H1 (cell line): Measurements from ENCODE around the gene TP53I13.

ENCODE experiments used
- BRCA1 ChIP-seq: IDR thresholded peaks from 2 replicates; pipeline ENCODE4 v1.6.1; 2012; ENCODE audit warnings: low read depth, low read length, improper control_type of control experiment
- CTCF ChIP-seq, 3 experiments: IDR thresholded peaks; 1 replicate in 2 of 3; 2 replicates in 1 of 3; pipeline versions ENCODE4 v1.5.1 to v1.6.1; 2011; ENCODE audit warnings: low read length in 3 of 3, mild to moderate bottlenecking in 3 of 3, inconsistent platforms in 2 of 3, low read depth in 1 of 3, moderate library complexity in 1 of 3; ENCODE audit not compliant: insufficient read depth in 1 of 3; ENCODE audit errors: control extremely low read depth in 1 of 3
- HDAC2 ChIP-seq, 2 experiments: fragments of 300-600 bp in 1 of 2; sonication (generic) in 1 of 2; IDR thresholded peaks; 2 replicates each; pipeline ENCODE4 v1.6.1; 2011 to 2012; ENCODE audit warnings: low read depth in 2 of 2, low read length in 2 of 2, mild to moderate bottlenecking in 2 of 2, moderate library complexity in 2 of 2, borderline replicate concordance in 1 of 2, inconsistent platforms in 1 of 2
- POLR2A ChIP-seq, 2 experiments: IDR thresholded peaks; 1 replicate in 1 of 2; 2 replicates in 1 of 2; pipeline ENCODE4 v1.6.1; 2011; ENCODE audit warnings: low read depth in 2 of 2, low read length in 2 of 2, mild to moderate bottlenecking in 2 of 2; ENCODE audit errors: control extremely low read depth in 1 of 2
- POLR2AphosphoS5 ChIP-seq: IDR thresholded peaks from 2 replicates; pipeline ENCODE4 v1.6.1; 2011; ENCODE audit warnings: low read depth, low read length

GRCh38 chr17:29562615-29563014, 5.9 kb upstream of the TP53I13 start:
- no peak for TF ChIP-seq BRCA1
- no peak for TF ChIP-seq POLR2AphosphoS5
- TF ChIP-seq POLR2A (IDR thresholded peaks at IDR 0.05; ENCODE audit: control extremely low read depth in 1 of 2, low read depth in 2 of 2, low read length in 2 of 2), result no peak
- no peak for TF ChIP-seq CTCF (IDR thresholded peaks at IDR 0.05; ENCODE audit: control extremely low read depth in 1 of 3, insufficient read depth in 1 of 3, low read depth in 1 of 3, low read length in 3 of 3)
- no peak for TF ChIP-seq HDAC2 (IDR thresholded peaks at IDR 0.05; ENCODE audit: borderline replicate concordance in 1 of 2, low read depth in 2 of 2, low read length in 2 of 2)
